ENCODE measurements around the gene SHC2.

GRCh38 chr19:406135-406781 is 54.6 kb downstream of the SHC2 start:
- TF ChIP-seq KLF6 (CRISPR knock-in tag; IDR thresholded peaks at IDR 0.05; ENCODE audit: borderline replicate concordance) (no peak), NFIC (IDR thresholded peaks at IDR 0.05) (no peak), POLR2A (conservative IDR thresholded peaks at IDR 0.05) (no peak), REST (IDR thresholded peaks at IDR 0.05; ENCODE audit: borderline replicate concordance) (no peak), REST (CRISPR knock-in tag; IDR thresholded peaks at IDR 0.05; ENCODE audit: low read depth) (no peak), SMARCE1 (IDR thresholded peaks at IDR 0.05) (no peak), PURB (CRISPR knock-in tag; IDR thresholded peaks at IDR 0.05; ENCODE audit: low read depth) (no peak), EWSR1 (IDR thresholded peaks at IDR 0.05; ENCODE audit: borderline replicate concordance, low read depth, partially characterized antibody) (no peak), RFX5 (IDR thresholded peaks at IDR 0.05; ENCODE audit: low read depth, low read length) (no peak), MAX (CRISPR knock-in tag; IDR thresholded peaks at IDR 0.05) (no peak), IRF9 (tag; IDR thresholded peaks at IDR 0.05) (no peak), GTF2B (IDR thresholded peaks at IDR 0.05; ENCODE audit: extremely low read depth, insufficient read length) (no peak), CBFA2T2 (conservative IDR thresholded peaks at IDR 0.05) (no peak), GABPB1 (CRISPR knock-in tag; IDR thresholded peaks at IDR 0.05) (no peak)

Data from K562 (cell line).